Caki2 (cell line): Measurements from ENCODE around the gene EIF4E2. TPM values are rescaled to one million over a fixed set of nuclear protein-coding genes. Genes with fewer than 3 reads are reported as not detected.

Experiments used
- DNase-seq: peaks from one replicate; pipeline ENCODE4 v3.0.0-alpha.2; 2015; ENCODE audit warnings: low read depth
- in situ Hi-C: cut with HindIII; loops from 2 replicates; pipeline ENCODE4 v1.10.0; 2016; ENCODE audit warnings: low sequenced_read_pairs, low pct_unique_long_range_greater_than_20kb, mixed read lengths
- total RNA-seq: library from RNA; depleted of rRNA; stranded (reverse); fragments of >200 nt; shearing (Covaris generic); gene quantifications from 2 replicates; pipeline ENCODE4 v1.2.3, GENCODE V29; 2014; ENCODE audit warnings: low replicate concordance; rRNA removed

EIF4E2 gene, protein sequence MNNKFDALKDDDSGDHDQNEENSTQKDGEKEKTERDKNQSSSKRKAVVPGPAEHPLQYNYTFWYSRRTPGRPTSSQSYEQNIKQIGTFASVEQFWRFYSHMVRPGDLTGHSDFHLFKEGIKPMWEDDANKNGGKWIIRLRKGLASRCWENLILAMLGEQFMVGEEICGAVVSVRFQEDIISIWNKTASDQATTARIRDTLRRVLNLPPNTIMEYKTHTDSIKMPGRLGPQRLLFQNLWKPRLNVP
- total RNA-seq = 74.2 and 146 TPM in 2 replicates

- in situ Hi-C loops = no loop called here
These were observed at the start of gene EIF4E2, which contains the start of gene TIGD1 for GRCh38 chr2:232550354-232551249. TSS of gene EIF4E2 (plus strand) at chr2:232550689. CDS start at chr2:232550725, 36 bp downstream. TSS of gene TIGD1 (minus strand) at chr2:232550557. CDS start at chr2:232549882, 675 bp downstream.

GRCh38 chr2:232501331-232501771 is 49.1 kb upstream of the EIF4E2 start:
- no peak for DNase-seq
- in situ Hi-C loops = no loop called here

More at GRCh38 chr2:232550354-232551249, at the start of gene EIF4E2, which contains the start of gene TIGD1:
- DNase-seq = peak; percentile 87

DNA sequence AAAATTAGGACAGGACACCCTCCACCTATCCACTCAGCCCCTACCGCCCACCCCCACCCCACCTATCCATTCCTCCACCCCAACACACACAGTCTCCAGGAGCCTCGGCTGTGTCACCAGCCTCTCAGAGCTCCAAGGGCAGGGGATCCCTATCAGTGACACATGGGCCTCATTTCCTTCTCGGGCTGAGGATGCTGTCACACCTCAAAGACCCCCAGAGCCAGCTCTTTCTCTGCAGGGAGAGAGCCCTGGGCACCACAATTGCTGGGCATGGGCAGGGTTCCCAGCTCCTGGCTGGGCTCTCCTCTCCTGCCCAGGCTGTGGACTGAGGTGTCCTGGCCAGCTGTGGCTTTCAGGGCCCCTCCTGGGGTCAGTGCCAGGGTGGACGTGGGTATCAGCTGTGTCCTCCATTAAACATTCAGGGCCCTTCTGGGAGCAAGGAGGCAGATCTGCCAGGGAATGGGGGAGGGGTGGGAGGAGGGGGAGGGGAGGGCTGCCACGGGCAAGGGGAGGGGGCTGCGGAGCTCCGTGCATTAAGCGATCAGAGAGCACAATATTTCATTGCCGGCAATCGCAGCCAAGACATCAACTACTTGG is 48.6 kb upstream of the EIF4E2 start:
- DNase-seq = no peak
- in situ Hi-C loops = no loop called here

- no peak for DNase-seq
- in situ Hi-C loops = no loop called here
These were observed 48.0 kb upstream of the EIF4E2 start for GRCh38 chr2:232502511-232502910.

DNA sequence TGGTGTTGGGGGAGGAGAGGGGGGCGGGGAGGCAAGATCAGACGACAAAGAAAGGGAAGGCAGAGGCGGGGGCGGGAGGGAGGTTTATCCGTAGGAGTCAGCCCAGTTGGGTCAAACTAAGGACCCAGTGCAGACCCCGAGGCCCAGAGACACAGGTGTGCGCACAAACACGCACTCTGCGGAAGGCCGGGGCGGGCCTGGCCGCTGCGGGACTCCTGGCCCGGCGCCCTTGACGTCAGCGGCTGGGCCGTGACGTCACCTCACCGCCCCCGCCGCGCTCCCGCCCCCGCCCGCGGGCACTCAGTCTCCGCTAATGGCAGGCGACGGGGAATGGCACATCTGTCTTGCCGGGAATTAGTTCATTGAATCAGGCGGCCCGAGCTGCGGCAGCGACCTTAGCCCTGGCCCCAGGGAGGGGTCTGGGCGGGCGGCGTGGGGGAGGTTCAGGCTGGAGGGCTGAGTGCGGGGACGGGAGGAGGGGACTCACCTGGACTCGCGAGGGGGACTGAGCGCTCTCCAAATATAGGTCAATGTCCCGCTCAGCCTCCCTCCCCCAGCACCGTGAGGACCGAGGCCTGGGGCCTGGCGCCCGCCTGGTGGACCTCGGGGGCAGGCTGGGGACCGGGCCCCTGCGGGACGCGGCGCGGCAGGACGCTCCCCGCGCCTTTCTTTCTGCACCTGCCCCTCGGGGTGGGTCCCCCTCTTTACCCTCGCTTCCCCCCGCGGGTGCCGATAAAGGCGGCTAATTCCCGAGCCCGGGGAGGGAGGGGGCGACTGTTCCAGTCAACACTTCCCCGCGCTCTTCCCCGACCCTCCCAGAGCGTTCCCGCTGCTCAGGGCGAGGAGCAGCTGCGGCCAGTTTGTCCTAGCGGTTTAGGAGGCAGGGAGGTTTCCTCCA is 47.3 kb upstream of the EIF4E2 start:
- no peak for DNase-seq
- in situ Hi-C loops = no loop called here

GRCh38 chr2:232503809-232504323 is 46.6 kb upstream of the EIF4E2 start:
- in situ Hi-C loops = no loop called here

GRCh38 chr2:232504438-232504837 is 46.1 kb upstream of the EIF4E2 start:
- in situ Hi-C loops = no loop called here
- DNase-seq = no peak

More at GRCh38 chr2:232503809-232504323, 46.6 kb upstream of the EIF4E2 start:
- no peak for DNase-seq

GRCh38 chr2:232505856-232506255 is 44.6 kb upstream of the EIF4E2 start:
- in situ Hi-C loops = no loop called here
- DNase-seq = no peak

DNA sequence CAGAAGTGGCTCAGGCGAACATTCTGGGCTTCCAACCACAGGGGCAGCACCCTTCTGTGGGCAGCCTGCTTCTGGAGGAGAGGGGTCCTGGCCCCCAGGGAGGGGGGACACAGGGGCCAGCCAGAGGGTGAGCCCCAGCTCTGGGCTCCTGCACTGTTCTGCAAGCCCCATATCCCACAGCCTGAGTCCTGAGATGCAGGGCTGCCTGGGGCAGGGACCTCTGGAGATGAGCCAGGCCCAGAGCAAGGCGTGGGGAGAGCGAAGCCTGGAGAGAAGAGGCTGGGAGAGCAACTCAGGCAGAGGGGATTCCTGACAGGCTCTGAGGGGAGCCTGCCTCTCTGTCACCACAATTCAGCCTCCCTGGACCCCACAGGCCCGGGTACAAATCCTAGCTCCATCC is 43.8 kb upstream of the EIF4E2 start:
- no peak for DNase-seq
- in situ Hi-C loops = no loop called here

DNA sequence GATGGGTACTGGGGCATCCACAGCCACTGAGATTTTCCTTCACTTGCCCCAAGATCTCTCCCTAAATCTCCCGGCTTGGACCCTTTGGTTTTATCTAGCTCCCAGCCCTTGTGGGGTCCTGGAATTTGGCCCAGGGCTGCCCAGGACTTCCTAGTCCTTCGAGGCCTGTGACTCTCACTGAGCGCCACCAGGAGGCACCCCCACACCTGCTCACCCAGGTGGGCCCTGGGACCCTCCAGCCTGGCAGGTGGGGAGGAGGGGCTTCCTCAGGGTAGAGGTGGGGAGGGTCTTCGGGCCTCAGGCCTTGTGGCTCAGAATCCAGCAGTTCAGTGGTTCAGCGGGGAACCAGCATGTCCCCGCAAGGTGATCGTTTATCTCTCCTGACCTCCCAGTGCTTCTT is 42.2 kb upstream of the EIF4E2 start:
- in situ Hi-C loops = no loop called here
- no peak for DNase-seq

DNA sequence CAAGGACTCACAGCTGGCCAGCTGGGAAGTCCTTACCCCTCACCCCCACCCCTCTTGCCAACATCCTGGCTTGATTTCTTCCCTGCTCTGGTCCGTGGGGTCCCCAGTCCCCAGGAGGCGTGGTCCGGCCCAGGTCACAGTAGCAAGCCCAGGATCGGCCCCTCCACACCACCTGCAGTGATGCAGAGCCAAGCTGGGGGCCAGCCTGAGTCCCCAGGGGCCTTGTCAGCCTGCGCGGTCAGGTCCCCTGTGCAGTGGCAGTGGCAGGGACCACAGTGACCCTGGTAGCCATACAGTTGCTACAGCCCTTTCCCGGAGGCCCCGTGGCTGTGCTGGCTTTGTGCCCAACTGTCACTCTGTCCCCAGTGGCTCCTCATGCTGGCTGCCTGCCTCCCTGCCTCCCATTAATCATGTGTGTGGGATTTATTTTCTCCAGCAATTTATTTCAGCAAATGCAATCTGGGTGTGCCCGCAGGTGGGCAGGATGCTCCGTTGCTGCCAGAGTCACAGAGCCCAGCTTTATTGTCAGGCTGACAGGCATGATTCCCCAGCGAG is 39.1 kb upstream of the EIF4E2 start:
- in situ Hi-C loops = no loop called here
- no peak for DNase-seq

DNA sequence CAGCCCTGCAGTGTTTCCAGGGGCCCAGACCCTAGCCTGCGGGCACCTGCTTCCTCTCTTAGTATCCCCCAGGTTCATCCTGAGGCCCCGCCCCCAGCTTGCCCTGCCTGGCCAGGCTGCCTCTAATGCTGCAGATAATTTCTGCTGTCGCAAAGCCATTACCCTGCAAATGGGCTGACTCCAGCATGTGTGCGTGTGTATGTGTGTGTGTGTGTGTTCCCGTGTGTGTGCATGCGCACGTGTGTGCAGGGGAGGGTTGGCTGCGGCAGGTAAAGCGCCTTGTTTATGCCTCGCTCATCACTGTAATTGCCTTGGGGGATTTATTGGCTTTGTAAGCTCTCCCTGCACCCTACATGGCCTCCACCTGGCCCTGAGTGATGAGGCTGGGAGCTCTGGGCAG is 37.9 kb upstream of the EIF4E2 start:
- no peak for DNase-seq
- in situ Hi-C loops = no loop called here

DNA sequence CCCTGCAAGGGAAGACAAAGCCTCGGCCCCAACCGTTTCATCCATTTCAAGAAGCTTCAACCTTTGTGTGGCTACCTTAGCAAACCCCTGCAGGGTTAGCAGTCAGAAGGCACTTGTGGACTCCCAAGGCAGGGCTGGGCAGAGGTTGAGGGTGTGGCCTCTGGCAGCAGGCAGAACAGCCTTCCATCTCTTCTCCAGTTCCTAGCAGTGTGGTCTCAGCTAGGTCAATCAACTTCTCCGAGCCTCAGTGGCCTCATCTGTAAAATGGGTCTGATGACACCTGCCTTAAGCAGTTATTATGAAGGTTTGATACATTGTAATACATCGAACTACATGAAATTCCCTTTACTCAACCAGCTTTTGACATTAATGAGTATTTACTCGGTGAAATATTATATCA is 37.1 kb upstream of the EIF4E2 start:
- no peak for DNase-seq
- in situ Hi-C loops = no loop called here

DNA sequence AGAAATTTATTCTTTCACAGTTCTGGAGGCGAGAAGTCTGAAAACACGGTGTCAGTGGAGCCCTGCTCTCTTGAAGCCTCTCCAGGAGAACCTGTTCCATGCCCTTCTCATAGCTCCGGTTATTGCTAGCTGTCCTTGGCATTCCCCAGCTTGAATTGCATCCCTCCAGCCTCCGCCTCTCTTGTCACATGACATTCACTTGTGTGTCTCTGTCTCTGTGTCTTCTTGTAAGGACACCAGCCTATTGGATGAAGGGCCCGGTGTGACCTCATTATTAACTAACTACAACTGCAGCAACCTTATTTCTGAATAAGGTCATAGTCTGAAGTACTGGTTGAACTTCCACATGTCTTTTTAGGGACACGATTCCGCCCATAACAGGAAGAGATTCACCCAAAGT is 34.9 kb upstream of the EIF4E2 start:
- in situ Hi-C loops = no loop called here
- DNase-seq = no peak

- in situ Hi-C loops = no loop called here
- peak; percentile 7 for DNase-seq
These were observed 33.9 kb upstream of the EIF4E2 start for GRCh38 chr2:232516551-232516950.

- DNase-seq = no peak
- in situ Hi-C loops = no loop called here
These were observed 31.6 kb upstream of the EIF4E2 start for GRCh38 chr2:232518844-232519243.

- no peak for DNase-seq
- in situ Hi-C loops = no loop called here
These were observed 30.7 kb upstream of the EIF4E2 start, which contains the start of gene PRSS56 for GRCh38 chr2:232519581-232520438. TSS of gene PRSS56 (plus strand) at chr2:232520388. CDS start at chr2:232520599, 211 bp downstream.
